ENCODE measurements around the gene ALX3.

ALX3 gene

GRCh38 chr1:110070671-110071242 lies at the start of gene ALX3:
TSS of gene ALX3 (minus strand) at chr1:110070672. CDS start at chr1:110070612, 60 bp downstream.
- H3K36me3 Mint-ChIP-seq (ENCODE audit: low read depth) = no peaks in the 10 kb centered on the region
- peak within 1 kb of the TSS in 2 of 3 experiments; percentile 41 to 71 for H3K4me3 Mint-ChIP-seq
- peaks cover 20% of the 10 kb centered on the region for H3K4me1 Mint-ChIP-seq
- H3K27me3 Mint-ChIP-seq (ENCODE audit: low read depth) = peaks cover 96% of the 10 kb centered on the region
- TF ChIP-seq, protein P1, sequence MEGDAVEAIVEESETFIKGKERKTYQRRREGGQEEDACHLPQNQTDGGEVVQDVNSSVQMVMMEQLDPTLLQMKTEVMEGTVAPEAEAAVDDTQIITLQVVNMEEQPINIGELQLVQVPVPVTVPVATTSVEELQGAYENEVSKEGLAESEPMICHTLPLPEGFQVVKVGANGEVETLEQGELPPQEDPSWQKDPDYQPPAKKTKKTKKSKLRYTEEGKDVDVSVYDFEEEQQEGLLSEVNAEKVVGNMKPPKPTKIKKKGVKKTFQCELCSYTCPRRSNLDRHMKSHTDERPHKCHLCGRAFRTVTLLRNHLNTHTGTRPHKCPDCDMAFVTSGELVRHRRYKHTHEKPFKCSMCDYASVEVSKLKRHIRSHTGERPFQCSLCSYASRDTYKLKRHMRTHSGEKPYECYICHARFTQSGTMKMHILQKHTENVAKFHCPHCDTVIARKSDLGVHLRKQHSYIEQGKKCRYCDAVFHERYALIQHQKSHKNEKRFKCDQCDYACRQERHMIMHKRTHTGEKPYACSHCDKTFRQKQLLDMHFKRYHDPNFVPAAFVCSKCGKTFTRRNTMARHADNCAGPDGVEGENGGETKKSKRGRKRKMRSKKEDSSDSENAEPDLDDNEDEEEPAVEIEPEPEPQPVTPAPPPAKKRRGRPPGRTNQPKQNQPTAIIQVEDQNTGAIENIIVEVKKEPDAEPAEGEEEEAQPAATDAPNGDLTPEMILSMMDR (IDR thresholded peaks at IDR 0.05; ENCODE audit: unreplicated experiment in 3 of 3) = no peak
- no peaks in the 10 kb centered on the region for H3K9me3 Mint-ChIP-seq
- H3K27ac Mint-ChIP-seq = no peak within 1 kb of the TSS

DNA sequence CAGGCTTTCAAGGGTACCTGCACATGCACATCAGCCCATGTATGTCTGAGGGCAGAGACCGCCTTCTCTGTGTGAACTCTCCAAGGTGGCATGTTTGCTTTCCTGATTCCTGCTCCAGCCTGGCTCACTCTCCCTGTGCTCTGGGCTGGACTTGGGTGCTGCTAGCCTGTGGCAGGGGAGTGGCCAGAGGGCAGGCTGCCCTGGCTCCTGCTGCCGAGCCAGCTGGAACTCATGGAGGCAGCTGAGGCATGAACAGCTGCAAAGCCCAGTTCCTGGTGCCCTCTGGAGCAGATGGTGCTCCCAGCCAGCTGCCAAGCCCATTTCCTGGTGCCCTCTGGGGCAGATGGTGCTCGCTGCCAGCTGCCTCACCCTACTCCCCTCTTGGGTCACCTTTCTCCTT lies 49.4 kb upstream of the ALX3 start:
- Mint-ChIP-seq H3K27me3 (ENCODE audit: low read depth) (peaks cover 72% of the 10 kb centered on the region), H3K4me1 (no peaks in the 10 kb centered on the region), H3K27ac (no peak overlapping the region), H3K4me3 (no peak overlapping the region), H3K9me3 (peaks cover 36% of the 10 kb centered on the region), H3K36me3 (ENCODE audit: low read depth) (peaks cover 16% of the 10 kb centered on the region)
- TF ChIP-seq, protein P1 (IDR thresholded peaks at IDR 0.05; ENCODE audit: unreplicated experiment in 3 of 3) = no peak

DNA sequence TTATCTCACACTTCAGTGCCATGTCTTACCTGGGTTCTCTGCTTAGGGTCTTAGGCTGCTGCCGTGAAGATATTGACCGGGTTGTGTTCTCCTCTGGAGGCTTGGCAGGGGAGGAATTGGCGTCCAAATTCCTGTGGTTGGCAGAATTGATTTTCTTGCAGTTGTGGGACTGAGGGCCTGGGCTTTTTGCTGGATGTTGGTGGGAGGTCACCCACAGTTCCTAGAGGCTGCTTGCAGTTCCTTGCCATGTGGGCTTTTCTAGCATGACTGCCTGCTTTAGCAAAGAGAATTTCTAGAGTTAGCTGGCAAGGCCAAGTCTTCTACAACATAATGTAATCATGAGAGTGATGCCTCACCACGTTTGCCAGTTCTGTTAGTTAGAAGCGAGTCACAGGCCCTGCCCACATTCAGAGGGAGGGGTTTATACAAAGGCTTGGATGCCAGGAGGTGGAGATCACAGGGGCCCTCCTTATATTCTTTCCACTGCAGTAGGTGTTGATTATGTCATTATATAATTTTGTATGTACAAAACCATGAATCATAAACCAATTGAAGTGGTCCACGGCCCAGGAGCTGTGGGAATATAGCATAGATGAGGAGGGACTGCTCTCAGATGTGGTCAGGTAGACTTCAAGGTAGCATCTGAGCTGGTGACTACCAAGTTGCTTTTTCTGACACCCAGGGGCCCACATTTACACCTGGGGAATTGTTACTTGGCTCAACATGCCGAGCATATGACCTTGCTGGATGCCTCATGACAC lies 48.3 kb upstream of the ALX3 start:
- TF ChIP-seq, protein P1 (IDR thresholded peaks at IDR 0.05; ENCODE audit: unreplicated experiment in 3 of 3) = no peak
- Mint-ChIP-seq H3K36me3 (ENCODE audit: low read depth) (peaks cover 16% of the 10 kb centered on the region), H3K4me3 (no peak overlapping the region), H3K9me3 (peaks cover 31% of the 10 kb centered on the region), H3K4me1 (no peaks in the 10 kb centered on the region), H3K27me3 (ENCODE audit: low read depth) (peaks cover 77% of the 10 kb centered on the region), H3K27ac (no peak overlapping the region)

GRCh38 chr1:110114784-110115183 lies 44.3 kb upstream of the ALX3 start:
- TF ChIP-seq, protein P1 (IDR thresholded peaks at IDR 0.05; ENCODE audit: unreplicated experiment in 3 of 3) = no peak
- no peak overlapping the region for H3K27ac Mint-ChIP-seq
- H3K9me3 Mint-ChIP-seq = peaks cover 9% of the 10 kb centered on the region
- peaks cover 89% of the 10 kb centered on the region for H3K27me3 Mint-ChIP-seq (ENCODE audit: low read depth)
- no peak overlapping the region for H3K4me3 Mint-ChIP-seq
- H3K4me1 Mint-ChIP-seq = no peaks in the 10 kb centered on the region
- H3K36me3 Mint-ChIP-seq (ENCODE audit: low read depth) = no peaks in the 10 kb centered on the region

DNA sequence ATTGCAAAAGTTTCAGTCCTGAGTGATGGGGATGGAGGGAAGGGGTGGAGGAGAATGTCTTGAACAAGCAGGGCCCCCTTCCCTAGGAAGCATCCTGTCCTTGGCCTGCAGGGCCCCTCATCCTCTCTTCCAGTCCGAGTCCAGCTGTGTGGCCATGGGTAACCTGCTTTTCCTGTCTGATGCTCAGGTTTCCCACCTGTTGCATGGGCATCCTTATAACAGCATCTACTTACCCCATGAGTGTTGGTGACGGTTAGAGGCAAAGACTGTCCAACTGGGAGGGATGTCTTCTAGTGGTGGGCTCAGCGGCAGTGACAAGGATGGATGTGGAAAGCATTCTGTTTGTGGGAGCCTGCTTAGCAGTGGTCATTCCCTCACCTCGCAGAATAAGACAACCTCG lies 43.7 kb upstream of the ALX3 start:
- Mint-ChIP-seq H3K4me1 (no peaks in the 10 kb centered on the region), H3K27ac (no peak overlapping the region), H3K27me3 (ENCODE audit: low read depth) (peaks cover 89% of the 10 kb centered on the region), H3K9me3 (peaks cover 4% of the 10 kb centered on the region), H3K4me3 (no peak overlapping the region), H3K36me3 (ENCODE audit: low read depth) (no peaks in the 10 kb centered on the region)
- TF ChIP-seq, protein P1 (IDR thresholded peaks at IDR 0.05; ENCODE audit: unreplicated experiment in 3 of 3) = no peak

- peaks cover 90% of the 10 kb centered on the region for H3K27me3 Mint-ChIP-seq (ENCODE audit: low read depth)
- H3K4me3 Mint-ChIP-seq = no peak overlapping the region
- H3K4me1 Mint-ChIP-seq = no peaks in the 10 kb centered on the region
- H3K27ac Mint-ChIP-seq = no peak overlapping the region
- TF ChIP-seq, protein P1 (IDR thresholded peaks at IDR 0.05; ENCODE audit: unreplicated experiment in 3 of 3) = no peak
- H3K9me3 Mint-ChIP-seq = no peaks in the 10 kb centered on the region
- no peaks in the 10 kb centered on the region for H3K36me3 Mint-ChIP-seq (ENCODE audit: low read depth)
Measured at GRCh38 chr1:110113551-110113950, 43.1 kb upstream of the ALX3 start.

Data from nephron (organoid).